HepG2 (cell line): ENCODE measurements around the gene SEMA6B. TPM values are rescaled to one million over a fixed set of nuclear protein-coding genes. Genes with fewer than 3 reads are reported as not detected.
A peak's percentile ranks its signal among the peaks of the same experiment; 100 is the strongest.

Source experiments
- BRCA1 ChIP-seq: sonication (generic); formaldehyde crosslinking; IDR thresholded peaks from 2 replicates; pipeline ENCODE4 v1.4.0; 2020; ENCODE audit warnings: missing genetic modification reagents
- ERF ChIP-seq: IDR thresholded peaks from 2 replicates; pipeline ENCODE4 v1.6.1; 2018; ENCODE audit warnings: missing biosample characterization, missing genetic modification reagents
- HMG20A ChIP-seq: IDR thresholded peaks from 2 replicates; pipeline ENCODE4 v1.6.1; 2016; ENCODE audit warnings: borderline replicate concordance
- HOXA7 ChIP-seq: sonication (generic); formaldehyde crosslinking; IDR thresholded peaks from 2 replicates; pipeline ENCODE4 v1.8.1; 2022; ENCODE audit warnings: mild to moderate bottlenecking, missing genetic modification reagents, moderate library complexity
- MED1 ChIP-seq: sonication (generic); formaldehyde crosslinking; IDR thresholded peaks from 2 replicates; pipeline ENCODE4 v1.4.0; 2020; ENCODE audit warnings: missing genetic modification reagents
- PHB2 ChIP-seq: fragments of 450-650 bp; IDR thresholded peaks from 2 replicates; pipeline ENCODE4 v1.6.1; 2018; ENCODE audit not compliant: partially characterized antibody
- POLR2AphosphoS5 ChIP-seq: IDR thresholded peaks from 2 replicates; pipeline ENCODE4 v1.6.1; 2012; ENCODE audit warnings: low read depth, low read length
- RARA ChIP-seq: IDR thresholded peaks from 2 replicates; pipeline ENCODE4 v1.6.1; 2016; ENCODE audit warnings: missing genetic modification reagents, missing compliant biosample characterization
- RARG ChIP-seq: sonication (generic); formaldehyde crosslinking; IDR thresholded peaks from 2 replicates; pipeline ENCODE4 v1.4.0; 2020; ENCODE audit warnings: low read depth, mild to moderate bottlenecking, missing genetic modification reagents
- SOX5 ChIP-seq: IDR thresholded peaks from 2 replicates; pipeline ENCODE4 v1.6.1; 2016; ENCODE audit warnings: borderline replicate concordance
- ZFP36 ChIP-seq: fragments of 150-350 bp; IDR thresholded peaks from 2 replicates; pipeline ENCODE4 v1.6.1; 2018; ENCODE audit warnings: borderline replicate concordance, low read length, low read depth; ENCODE audit not compliant: partially characterized antibody
- ZFP36L2 ChIP-seq: sonication (generic); formaldehyde crosslinking; IDR thresholded peaks from 2 replicates; pipeline ENCODE4 v1.4.0; 2020; ENCODE audit warnings: missing genetic modification reagents
- ZNF546 ChIP-seq: sonication (generic); formaldehyde crosslinking; conservative IDR thresholded peaks from 2 replicates; pipeline ENCODE4 v1.8.1; 2023; ENCODE audit warnings: mild to moderate bottlenecking, missing genetic modification reagents
- ZNF564 ChIP-seq: sonication (generic); formaldehyde crosslinking; IDR thresholded peaks from 2 replicates; pipeline ENCODE4 v1.8.1; 2023; ENCODE audit warnings: mild to moderate bottlenecking, missing genetic modification reagents
- ZNF567 ChIP-seq: sonication (generic); formaldehyde crosslinking; IDR thresholded peaks from 2 replicates; pipeline ENCODE4 v1.8.1; 2023; ENCODE audit warnings: mild to moderate bottlenecking, missing genetic modification reagents, borderline replicate concordance
- polyA plus RNA-seq, 8 experiments: library from polyadenylated mRNA; depleted of rRNA in 3 of 8; stranded (reverse) in 7 of 8; unstranded in 1 of 8; fragments of >200 nt; fragmentation: Illumina TruSeq in 4 of 8; extraction: Trizol in 4 of 8; gene quantifications; 2 replicates each; pipeline versions ENCODE4 v1.2.1 to v1.2.3, GENCODE V29; 2011 to 2016; ENCODE audit warnings: low read depth in 4 of 8, missing spikeins in 1 of 8, mixed read lengths in 1 of 8; ENCODE audit not compliant: insufficient read depth in 1 of 8
- total RNA-seq, 5 experiments: library from RNA; depleted of rRNA; stranded (reverse); fragments of >200 nt; fragmentation: Illumina TruSeq; extraction: Trizol; gene quantifications; 2 replicates each; pipeline ENCODE4 v1.2.3, GENCODE V29; 2016; ENCODE audit warnings: low read depth in 1 of 5
- TF ChIP-seq, protein P1 (sequence below): sonication (generic); formaldehyde crosslinking; IDR thresholded peaks from 2 replicates; pipeline ENCODE4 v1.8.0; 2022; ENCODE audit warnings: missing genetic modification reagents, mild to moderate bottlenecking, moderate library complexity, borderline replicate concordance
- TF ChIP-seq, protein P2 (sequence below): sonication (generic); formaldehyde crosslinking; IDR thresholded peaks from 2 replicates; pipeline ENCODE4; 2020; ENCODE audit warnings: missing genetic modification reagents, mild to moderate bottlenecking, borderline replicate concordance
- TF ChIP-seq, protein P3 (sequence below): sonication (generic); formaldehyde crosslinking; IDR thresholded peaks from 2 replicates; pipeline ENCODE4 v1.4.0; 2020; ENCODE audit warnings: missing genetic modification reagents

SEMA6B gene
- total and polyA plus RNA-seq, 2 of the 13 experiments (the other 11 are each of a cell fraction or from before 2014, with no cell fraction given), result 45.5 to 67.1 TPM

DNA sequence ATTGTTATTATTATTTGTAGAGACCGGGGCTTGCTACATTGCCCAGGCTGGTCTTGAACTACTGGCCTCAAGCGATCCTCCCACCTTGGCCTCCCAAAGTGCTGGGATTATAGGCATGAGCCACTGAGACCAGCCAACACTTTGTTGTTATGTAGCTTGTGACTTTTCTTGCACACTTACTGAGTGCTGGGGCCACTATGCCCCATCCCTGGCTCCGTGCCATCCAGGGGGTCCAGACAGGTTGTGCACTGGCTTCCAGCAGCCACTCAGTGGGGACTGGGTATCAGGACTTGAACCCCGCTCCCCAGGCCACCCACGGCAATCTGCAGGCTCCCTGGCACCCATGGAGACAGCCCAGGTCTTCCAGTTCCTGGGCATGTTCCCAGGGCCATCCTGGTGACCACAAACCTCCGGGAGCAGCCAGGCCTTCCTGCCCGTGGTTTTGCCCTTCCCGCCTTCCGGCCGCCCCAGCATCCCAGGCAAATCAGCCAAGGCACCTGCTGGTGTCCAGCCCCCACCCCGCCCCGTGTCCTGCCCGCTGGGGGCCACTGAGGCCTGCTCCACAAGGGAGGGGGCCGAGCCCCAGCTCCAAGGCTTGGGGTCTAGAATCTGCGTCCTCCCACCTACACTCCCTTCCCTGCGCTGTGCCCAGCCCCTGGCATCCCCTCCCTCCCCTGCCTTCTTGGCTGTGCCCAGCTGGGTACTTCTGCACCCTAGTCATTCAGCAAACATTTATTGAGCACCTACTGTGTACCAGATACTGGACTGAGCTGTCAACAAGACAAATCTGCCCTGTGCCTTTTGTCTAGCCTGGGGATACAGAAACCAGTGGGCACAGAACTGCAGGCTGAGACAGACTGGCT, 23.7 kb upstream of the SEMA6B start (continued):
- TF ChIP-seq ZNF567 (0 out of 2 replicates have a peak, but pooled peaks have one; percentile 59), HMG20A (no peak), RARA (CRISPR knock-in tag) (peak; percentile 7; the same call in 1 of the 2 replicates), POLR2AphosphoS5 (0 out of 2 replicates have a peak, but pooled peaks have one; percentile 55), MED1 (peak; percentile 36; the same call in 1 of the 2 replicates), ZNF564 (CRISPR knock-in tag) (no peak), ZFP36L2 (no peak; the same call in 1 of the 2 replicates), ZFP36 (no peak), ERF (CRISPR knock-in tag) (no peak), PHB2 (no peak), BRCA1 (no peak), HOXA7 (CRISPR knock-in tag) (no peak), ZNF546 (CRISPR knock-in tag) (peak; percentile 57), SOX5 (CRISPR knock-in tag) (peak; percentile 25; the same call in 1 of the 2 replicates), RARG (CRISPR knock-in tag) (no peak)
- TF ChIP-seq, protein P1, sequence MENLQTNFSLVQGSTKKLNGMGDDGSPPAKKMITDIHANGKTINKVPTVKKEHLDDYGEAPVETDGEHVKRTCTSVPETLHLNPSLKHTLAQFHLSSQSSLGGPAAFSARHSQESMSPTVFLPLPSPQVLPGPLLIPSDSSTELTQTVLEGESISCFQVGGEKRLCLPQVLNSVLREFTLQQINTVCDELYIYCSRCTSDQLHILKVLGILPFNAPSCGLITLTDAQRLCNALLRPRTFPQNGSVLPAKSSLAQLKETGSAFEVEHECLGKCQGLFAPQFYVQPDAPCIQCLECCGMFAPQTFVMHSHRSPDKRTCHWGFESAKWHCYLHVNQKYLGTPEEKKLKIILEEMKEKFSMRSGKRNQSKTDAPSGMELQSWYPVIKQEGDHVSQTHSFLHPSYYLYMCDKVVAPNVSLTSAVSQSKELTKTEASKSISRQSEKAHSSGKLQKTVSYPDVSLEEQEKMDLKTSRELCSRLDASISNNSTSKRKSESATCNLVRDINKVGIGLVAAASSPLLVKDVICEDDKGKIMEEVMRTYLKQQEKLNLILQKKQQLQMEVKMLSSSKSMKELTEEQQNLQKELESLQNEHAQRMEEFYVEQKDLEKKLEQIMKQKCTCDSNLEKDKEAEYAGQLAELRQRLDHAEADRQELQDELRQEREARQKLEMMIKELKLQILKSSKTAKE (CRISPR knock-in tag), result no peak
- TF ChIP-seq, protein P2, sequence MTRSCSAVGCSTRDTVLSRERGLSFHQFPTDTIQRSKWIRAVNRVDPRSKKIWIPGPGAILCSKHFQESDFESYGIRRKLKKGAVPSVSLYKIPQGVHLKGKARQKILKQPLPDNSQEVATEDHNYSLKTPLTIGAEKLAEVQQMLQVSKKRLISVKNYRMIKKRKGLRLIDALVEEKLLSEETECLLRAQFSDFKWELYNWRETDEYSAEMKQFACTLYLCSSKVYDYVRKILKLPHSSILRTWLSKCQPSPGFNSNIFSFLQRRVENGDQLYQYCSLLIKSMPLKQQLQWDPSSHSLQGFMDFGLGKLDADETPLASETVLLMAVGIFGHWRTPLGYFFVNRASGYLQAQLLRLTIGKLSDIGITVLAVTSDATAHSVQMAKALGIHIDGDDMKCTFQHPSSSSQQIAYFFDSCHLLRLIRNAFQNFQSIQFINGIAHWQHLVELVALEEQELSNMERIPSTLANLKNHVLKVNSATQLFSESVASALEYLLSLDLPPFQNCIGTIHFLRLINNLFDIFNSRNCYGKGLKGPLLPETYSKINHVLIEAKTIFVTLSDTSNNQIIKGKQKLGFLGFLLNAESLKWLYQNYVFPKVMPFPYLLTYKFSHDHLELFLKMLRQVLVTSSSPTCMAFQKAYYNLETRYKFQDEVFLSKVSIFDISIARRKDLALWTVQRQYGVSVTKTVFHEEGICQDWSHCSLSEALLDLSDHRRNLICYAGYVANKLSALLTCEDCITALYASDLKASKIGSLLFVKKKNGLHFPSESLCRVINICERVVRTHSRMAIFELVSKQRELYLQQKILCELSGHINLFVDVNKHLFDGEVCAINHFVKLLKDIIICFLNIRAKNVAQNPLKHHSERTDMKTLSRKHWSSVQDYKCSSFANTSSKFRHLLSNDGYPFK (CRISPR knock-in tag), result no peak
- TF ChIP-seq, protein P3, sequence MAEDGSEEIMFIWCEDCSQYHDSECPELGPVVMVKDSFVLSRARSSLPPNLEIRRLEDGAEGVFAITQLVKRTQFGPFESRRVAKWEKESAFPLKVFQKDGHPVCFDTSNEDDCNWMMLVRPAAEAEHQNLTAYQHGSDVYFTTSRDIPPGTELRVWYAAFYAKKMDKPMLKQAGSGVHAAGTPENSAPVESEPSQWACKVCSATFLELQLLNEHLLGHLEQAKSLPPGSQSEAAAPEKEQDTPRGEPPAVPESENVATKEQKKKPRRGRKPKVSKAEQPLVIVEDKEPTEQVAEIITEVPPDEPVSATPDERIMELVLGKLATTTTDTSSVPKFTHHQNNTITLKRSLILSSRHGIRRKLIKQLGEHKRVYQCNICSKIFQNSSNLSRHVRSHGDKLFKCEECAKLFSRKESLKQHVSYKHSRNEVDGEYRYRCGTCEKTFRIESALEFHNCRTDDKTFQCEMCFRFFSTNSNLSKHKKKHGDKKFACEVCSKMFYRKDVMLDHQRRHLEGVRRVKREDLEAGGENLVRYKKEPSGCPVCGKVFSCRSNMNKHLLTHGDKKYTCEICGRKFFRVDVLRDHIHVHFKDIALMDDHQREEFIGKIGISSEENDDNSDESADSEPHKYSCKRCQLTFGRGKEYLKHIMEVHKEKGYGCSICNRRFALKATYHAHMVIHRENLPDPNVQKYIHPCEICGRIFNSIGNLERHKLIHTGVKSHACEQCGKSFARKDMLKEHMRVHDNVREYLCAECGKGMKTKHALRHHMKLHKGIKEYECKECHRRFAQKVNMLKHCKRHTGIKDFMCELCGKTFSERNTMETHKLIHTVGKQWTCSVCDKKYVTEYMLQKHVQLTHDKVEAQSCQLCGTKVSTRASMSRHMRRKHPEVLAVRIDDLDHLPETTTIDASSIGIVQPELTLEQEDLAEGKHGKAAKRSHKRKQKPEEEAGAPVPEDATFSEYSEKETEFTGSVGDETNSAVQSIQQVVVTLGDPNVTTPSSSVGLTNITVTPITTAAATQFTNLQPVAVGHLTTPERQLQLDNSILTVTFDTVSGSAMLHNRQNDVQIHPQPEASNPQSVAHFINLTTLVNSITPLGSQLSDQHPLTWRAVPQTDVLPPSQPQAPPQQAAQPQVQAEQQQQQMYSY (CRISPR knock-in tag), result peak; percentile 96
